Mucosa of stomach (tissue), 1 donor: ENCODE measurements around the gene KIF3A.

Experiments
- H3K27me3 ChIP-seq: one replicate; pipeline ENCODE4 v1.7.0; 2013; ENCODE audit warnings: mild to moderate bottlenecking, low read length; ENCODE audit not compliant: control insufficient read depth, insufficient read depth
- H3K36me3 ChIP-seq: one replicate; pipeline ENCODE4 v1.7.0; 2013; ENCODE audit warnings: low read length; ENCODE audit not compliant: control insufficient read depth, insufficient read depth
- H3K4me1 ChIP-seq: one replicate; pipeline ENCODE4 v1.7.0; 2013; ENCODE audit warnings: mild to moderate bottlenecking, low read length; ENCODE audit not compliant: control insufficient read depth, insufficient read depth
- H3K4me3 ChIP-seq: one replicate; pipeline ENCODE4 v1.7.0; 2013; ENCODE audit warnings: low read length
- H3K9ac ChIP-seq: one replicate; pipeline ENCODE4 v1.7.0; 2013; ENCODE audit warnings: mild to moderate bottlenecking, low read length, moderate library complexity
- H3K9me3 ChIP-seq: one replicate; pipeline ENCODE4 v1.7.0; 2013; ENCODE audit warnings: mild to moderate bottlenecking, low read length, moderate library complexity; ENCODE audit not compliant: control insufficient read depth
- donor health status: Pancreatic carcinoma.

The KIF3A gene

DNA sequence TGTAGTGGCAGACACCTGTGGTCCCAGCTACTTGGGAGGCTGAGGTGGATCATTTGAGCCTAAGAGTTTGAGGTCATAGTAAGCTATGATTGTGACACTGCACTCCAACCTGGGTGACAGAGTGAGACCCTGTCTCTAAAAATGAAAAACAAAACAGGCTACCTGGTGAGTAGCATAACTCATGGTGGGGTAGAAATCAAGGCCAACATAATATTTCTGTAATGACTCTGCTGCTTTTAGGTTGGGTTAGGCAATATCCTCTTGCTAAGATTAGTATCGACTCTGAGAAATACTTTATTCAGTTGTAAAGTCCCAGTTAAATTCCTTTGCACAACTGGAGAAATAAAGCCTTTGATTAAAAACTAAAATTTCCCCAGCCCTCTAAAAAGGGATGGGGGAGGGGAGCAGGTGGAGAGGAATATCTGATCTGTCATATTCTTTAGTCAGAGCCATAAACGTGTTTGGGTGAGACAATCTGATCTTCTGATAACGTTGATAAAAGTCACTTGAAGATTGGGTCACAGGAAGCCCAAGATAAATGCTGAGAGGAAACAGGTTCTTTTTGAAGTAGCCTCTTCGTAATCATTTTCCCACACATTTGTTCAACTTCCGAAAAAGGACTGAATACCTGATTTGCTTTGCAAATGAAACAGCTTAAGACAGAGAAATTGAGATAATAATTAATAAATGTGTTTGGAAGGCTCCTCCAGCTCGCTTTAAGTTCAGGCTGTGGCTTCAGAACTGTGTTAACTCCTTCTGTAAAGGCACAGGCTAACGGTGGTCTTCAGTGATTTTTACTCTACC lies 48.6 kb downstream of the KIF3A start:
- Histone ChIP-seq H3K36me3 (no peaks in the 10 kb centered on the region), H3K27me3 (no peaks in the 10 kb centered on the region), H3K9ac (no peak overlapping the region), H3K4me3 (no peak overlapping the region), H3K9me3 (no peaks in the 10 kb centered on the region), H3K4me1 (no peaks in the 10 kb centered on the region)

DNA sequence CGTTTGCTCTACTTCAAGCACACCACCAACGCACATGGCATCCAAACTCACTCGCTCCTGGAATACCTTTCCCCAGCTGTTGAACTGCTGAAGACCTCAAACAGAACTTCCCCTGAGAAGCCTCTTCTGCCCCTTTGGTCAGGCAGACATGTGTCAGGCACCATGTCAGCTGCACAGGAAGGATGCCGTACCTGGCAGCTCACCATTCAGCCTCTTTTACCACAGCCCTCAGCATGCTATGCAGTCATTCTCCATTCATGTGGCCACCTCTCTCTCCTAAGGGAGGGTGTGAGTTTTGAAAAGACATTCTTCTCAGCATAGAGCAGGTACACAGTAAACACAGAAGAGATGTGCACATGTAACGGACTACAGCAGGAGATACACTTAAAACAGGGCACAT lies 49.4 kb downstream of the KIF3A start:
- H3K4me3 ChIP-seq, result no peak overlapping the region
- no peaks in the 10 kb centered on the region for H3K9me3 ChIP-seq
- no peaks in the 10 kb centered on the region for H3K27me3 ChIP-seq
- no peak overlapping the region for H3K9ac ChIP-seq
- no peaks in the 10 kb centered on the region for H3K36me3 ChIP-seq
- no peaks in the 10 kb centered on the region for H3K4me1 ChIP-seq

DNA sequence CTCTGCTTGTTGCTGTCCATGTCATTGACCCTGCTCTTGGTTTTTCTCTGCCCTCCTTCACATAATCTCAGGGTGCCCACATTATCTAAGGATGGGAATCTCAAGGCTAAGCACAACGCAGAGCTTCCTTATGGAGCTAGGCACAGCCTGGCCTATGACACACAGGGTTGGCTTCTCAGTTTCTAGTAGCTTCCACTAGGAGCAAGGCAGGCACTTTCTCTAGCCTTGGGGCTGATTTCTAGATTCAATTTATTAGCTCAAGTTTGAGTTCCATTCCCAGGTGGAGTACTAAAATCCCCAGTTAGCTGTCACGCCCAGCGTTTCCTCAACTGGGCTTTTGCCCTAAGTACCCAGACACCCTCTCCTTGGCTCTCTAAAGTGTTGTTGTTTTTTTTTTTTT lies 51.2 kb downstream of the KIF3A start:
- no peaks in the 10 kb centered on the region for H3K36me3 ChIP-seq
- no peaks in the 10 kb centered on the region for H3K27me3 ChIP-seq
- H3K4me1 ChIP-seq, result no peaks in the 10 kb centered on the region
- no peak overlapping the region for H3K9ac ChIP-seq
- H3K4me3 ChIP-seq, result no peak overlapping the region
- no peaks in the 10 kb centered on the region for H3K9me3 ChIP-seq

DNA sequence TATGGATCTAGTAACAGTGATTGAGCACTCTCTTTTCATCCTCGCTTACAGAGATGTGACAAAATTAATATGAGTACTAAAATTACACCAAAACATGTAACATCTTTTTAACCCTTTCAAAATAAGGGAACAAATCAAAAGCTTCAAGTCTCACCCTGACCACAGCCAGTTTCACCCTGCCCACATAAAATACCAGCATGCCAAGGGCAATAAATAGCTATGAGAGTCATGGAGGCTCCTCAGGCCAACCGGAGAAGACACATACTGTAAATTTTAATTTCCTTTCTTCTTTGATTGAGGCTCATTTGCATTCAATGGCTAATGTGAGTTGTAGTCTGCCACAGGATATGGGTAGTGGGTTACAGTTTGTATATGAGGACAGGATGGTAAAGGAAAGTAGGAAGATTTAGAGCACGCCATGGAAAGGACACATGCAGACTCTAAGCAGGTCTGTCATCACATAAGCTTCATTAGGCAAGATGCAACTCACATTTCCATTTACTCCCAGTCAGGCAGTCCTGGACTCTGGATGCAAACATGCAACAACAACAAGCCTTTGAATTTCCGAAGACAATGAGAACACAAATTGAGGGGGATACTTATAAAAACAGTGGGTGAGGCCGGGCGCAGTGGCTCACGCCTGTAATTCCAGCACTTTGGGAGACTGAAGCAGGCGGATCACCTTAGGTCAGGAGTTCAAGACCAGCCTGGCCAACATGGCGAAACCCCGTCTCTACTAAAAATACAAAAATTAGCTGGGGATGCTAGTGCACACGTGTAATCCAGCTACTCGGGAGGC lies 52.2 kb downstream of the KIF3A start:
- Histone ChIP-seq H3K9me3 (no peaks in the 10 kb centered on the region), H3K4me3 (no peak overlapping the region), H3K4me1 (no peaks in the 10 kb centered on the region), H3K9ac (no peak overlapping the region), H3K27me3 (no peaks in the 10 kb centered on the region), H3K36me3 (no peaks in the 10 kb centered on the region)

DNA sequence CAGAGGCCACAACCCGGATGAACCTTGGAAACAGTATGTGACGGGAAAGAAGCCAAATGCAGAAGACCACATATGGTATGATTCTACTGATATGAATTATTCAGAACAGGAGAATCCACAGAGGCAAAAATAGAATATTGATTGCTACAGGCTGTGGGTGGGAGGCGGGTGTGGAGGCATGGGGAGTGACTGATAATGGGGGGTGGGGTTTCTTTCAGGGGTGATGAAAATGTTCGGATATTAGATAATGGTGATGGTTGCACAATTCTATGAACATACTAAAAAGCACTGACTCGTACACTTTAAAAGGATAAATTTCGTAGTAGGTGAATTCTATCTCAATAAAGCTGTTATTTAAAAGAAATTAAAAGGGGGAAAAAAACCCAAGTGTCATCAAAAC lies 52.9 kb downstream of the KIF3A start:
- no peaks in the 10 kb centered on the region for H3K36me3 ChIP-seq
- H3K9ac ChIP-seq, result no peak overlapping the region
- H3K9me3 ChIP-seq, result no peaks in the 10 kb centered on the region
- H3K27me3 ChIP-seq, result no peaks in the 10 kb centered on the region
- H3K4me1 ChIP-seq, result peaks cover 6% of the 10 kb centered on the region
- H3K4me3 ChIP-seq, result no peak overlapping the region

DNA sequence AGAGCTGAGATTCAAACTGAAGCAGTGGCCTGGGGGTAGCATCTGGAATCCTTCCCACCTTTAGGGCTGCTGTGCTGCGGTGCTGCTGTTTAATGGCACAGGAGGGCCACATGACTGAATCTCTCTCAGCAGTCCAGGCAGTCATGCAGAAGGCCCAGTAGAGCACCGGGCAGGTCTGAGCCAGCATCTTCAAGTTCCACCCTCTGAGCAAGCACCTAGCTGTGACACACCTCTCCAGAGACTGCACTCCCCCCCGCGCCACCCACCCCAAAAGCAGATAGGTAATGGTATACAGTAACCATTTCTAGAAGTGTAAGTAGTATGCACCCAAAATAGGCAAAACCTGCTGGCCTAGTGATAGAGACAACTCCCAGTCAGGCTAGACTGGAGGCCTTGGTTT lies 55.4 kb downstream of the KIF3A start:
- Histone ChIP-seq H3K36me3 (no peaks in the 10 kb centered on the region), H3K27me3 (no peaks in the 10 kb centered on the region), H3K9ac (no peak overlapping the region), H3K4me1 (peaks cover 15% of the 10 kb centered on the region), H3K9me3 (no peaks in the 10 kb centered on the region), H3K4me3 (no peak overlapping the region)

DNA sequence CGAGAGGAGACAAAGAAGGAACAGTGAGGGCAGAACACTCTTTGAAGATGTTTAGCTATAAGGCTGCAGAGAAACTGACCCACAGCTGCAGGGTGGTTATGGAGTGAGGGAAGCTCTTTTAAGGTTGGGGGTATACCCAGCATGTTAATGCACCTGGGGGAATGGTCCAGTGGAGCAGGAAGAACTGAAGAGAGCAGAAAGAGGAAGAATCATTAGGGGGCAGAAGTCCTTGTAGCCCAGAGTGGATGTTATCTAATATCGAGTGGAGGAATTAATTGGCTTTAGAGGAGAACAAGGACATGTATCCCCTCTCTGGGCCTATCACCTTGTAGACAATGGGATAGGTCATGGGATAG lies 55.9 kb downstream of the KIF3A start:
- Histone ChIP-seq H3K27me3 (no peaks in the 10 kb centered on the region), H3K36me3 (no peaks in the 10 kb centered on the region), H3K9ac (no peak overlapping the region), H3K9me3 (no peaks in the 10 kb centered on the region), H3K4me1 (peaks cover 19% of the 10 kb centered on the region), H3K4me3 (no peak overlapping the region)

DNA sequence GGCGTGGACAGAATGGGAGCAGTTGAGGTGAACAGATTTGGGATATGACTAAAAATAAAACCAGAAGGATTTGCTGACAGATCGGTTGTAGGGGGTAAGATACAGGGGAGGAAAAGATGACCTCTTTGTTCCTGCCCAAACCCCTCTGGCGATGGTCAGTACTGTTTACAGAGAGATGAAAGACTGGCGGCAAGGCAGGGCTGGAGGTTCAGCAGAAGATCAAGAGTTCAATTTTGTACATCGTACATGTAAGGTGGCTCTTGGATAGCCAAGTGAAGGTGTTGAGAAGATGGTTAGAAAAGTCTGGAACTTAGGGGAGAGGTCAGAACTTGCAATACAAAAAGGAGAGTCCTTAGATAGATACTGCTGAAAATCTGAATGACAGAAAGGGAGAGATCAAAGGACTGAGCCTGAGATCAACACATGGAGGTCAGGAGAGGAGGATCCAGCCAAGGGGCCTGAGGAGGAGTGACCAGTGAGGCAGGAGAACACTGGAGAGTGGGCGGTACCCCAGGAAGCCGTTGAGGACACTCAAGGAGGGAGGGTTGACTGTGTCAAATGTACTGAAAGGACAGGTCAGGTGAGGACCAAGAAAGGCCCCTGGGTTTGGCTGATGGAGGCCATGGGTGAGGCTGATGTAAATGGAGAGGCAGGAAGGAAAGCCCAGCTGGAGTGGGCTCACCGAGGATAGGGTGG lies 56.4 kb downstream of the KIF3A start:
- Histone ChIP-seq H3K36me3 (no peaks in the 10 kb centered on the region), H3K9ac (no peak overlapping the region), H3K27me3 (no peaks in the 10 kb centered on the region), H3K4me3 (no peak overlapping the region), H3K4me1 (peaks cover 19% of the 10 kb centered on the region), H3K9me3 (no peaks in the 10 kb centered on the region)

DNA sequence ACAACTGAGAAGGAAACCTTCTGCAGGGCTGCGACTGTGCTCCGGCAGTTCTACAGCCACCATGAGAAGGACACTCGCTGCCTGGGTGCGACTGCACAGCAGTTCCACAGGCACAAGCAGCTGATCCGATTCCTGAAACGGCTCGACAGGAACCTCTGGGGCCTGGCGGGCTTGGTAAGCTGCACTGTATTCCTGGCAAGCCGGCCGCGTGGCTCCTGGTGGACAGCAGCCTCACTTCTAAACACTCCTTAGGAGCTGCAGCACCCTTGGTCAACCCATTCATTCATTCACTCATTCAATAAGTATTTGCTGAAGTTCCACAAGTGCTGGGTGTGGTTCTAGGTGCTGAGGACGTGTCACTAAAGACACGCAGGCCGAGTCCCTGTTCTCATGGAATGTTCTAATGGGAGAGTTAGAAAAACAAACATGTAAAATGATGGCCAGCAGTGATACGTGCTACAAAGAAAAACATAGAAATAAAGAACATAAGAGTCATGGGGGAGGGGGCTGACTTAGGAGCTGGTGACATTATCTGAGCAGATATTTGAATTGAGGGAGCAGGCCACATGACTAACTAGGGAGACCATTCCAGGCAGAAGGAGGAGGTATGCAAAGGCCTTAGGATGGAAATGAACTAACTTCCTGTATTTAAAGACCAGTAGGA lies 57.5 kb downstream of the KIF3A start:
- Histone ChIP-seq H3K36me3 (no peaks in the 10 kb centered on the region), H3K9ac (no peak overlapping the region), H3K4me1 (peaks cover 22% of the 10 kb centered on the region)

DNA sequence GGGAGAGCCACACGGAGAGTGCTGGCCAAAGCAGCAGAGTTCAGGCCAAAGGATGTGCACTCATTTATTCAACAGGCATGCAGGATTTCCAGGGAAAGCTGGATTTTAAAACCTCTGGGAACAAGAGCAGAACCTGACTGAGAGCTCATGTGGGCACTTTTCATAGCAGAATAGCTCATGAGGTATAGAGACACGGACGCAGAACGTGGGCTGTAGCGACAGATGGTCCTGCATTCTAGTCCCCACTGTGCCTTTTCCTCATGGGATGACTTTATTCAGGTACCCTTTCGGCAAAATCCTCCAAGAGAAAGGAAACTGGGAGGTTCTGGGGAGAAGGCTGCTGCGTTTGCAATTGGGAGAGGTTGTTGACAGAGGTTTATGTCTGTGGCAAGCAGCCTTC lies 58.2 kb downstream of the KIF3A start:
- no peaks in the 10 kb centered on the region for H3K9me3 ChIP-seq
- H3K4me3 ChIP-seq, result no peak overlapping the region
- no peak overlapping the region for H3K9ac ChIP-seq
- peaks cover 29% of the 10 kb centered on the region for H3K4me1 ChIP-seq
- no peaks in the 10 kb centered on the region for H3K27me3 ChIP-seq
- no peaks in the 10 kb centered on the region for H3K36me3 ChIP-seq

More for the DNA sequence above, 57.5 kb downstream of the KIF3A start:
- H3K27me3 ChIP-seq, result no peaks in the 10 kb centered on the region
- H3K9me3 ChIP-seq, result no peaks in the 10 kb centered on the region
- no peak overlapping the region for H3K4me3 ChIP-seq

DNA sequence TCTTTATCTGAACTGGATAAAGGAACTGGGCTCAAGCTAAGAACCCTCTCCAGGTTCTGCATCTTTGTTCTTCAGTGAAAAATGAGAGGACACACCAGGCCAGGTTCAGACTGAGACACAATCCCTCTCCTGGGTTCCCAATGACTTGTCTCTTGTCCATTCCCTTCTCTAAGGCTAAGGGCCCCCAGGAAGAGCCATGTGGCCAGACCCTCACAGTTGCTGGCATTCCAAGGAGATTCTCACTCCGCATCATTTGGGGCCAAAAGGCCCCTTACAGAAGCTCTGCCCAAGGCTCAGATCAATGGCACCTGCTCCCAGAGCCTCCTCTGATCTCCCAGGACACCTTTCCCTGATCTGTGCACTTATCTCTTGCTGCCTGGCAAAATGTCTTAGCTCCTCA lies 58.6 kb downstream of the KIF3A start:
- Histone ChIP-seq H3K4me3 (no peak overlapping the region), H3K9ac (no peak overlapping the region), H3K4me1 (peaks cover 31% of the 10 kb centered on the region), H3K9me3 (no peaks in the 10 kb centered on the region), H3K36me3 (no peaks in the 10 kb centered on the region), H3K27me3 (no peaks in the 10 kb centered on the region)
